ENCODE measurements around the gene SCFD2.

- TF ChIP-seq CTCF (IDR thresholded peaks at IDR 0.05) (no peak), POLR2A (IDR thresholded peaks at IDR 0.05) (no peak)
Measured at GRCh38 chr4:53122280-53123116, 243.4 kb downstream of the SCFD2 start.
